HEK293 (cell line): ENCODE data around the gene ACER3.

Experiments
- FEZF1 ChIP-seq: fragments of 450-650 bp; formaldehyde crosslinking; IDR thresholded peaks from 2 replicates; pipeline ENCODE4 v1.5.1; 2016; ENCODE audit warnings: missing biosample characterization, missing genetic modification characterization
- HOXA7 ChIP-seq: sonication (generic); formaldehyde crosslinking; IDR thresholded peaks from 2 replicates; pipeline ENCODE4 v1.8.1; 2022; ENCODE audit warnings: missing genetic modification reagents, borderline replicate concordance
- HOXC10 ChIP-seq: sonication (generic); formaldehyde crosslinking; IDR thresholded peaks from 2 replicates; pipeline ENCODE4 v1.8.1; 2023; ENCODE audit warnings: mild to moderate bottlenecking, missing genetic modification reagents
- HOXD13 ChIP-seq: sonication (generic); formaldehyde crosslinking; IDR thresholded peaks from 2 replicates; pipeline ENCODE4 v1.8.0; 2022; ENCODE audit warnings: missing genetic modification reagents, borderline replicate concordance
- MYNN ChIP-seq: fragments of 450-650 bp; formaldehyde crosslinking; IDR thresholded peaks from 2 replicates; pipeline ENCODE4 v1.5.1; 2016; ENCODE audit warnings: missing biosample characterization, missing genetic modification characterization, borderline replicate concordance
- SCRT1 ChIP-seq: fragments of 450-650 bp; formaldehyde crosslinking; IDR thresholded peaks from 2 replicates; pipeline ENCODE4 v1.5.1; 2016; ENCODE audit warnings: missing biosample characterization, missing genetic modification characterization, borderline replicate concordance
- ZNF133 ChIP-seq: fragments of 450-650 bp; formaldehyde crosslinking; IDR thresholded peaks from 2 replicates; pipeline ENCODE4 v1.5.1; 2016; ENCODE audit warnings: missing biosample characterization, missing genetic modification characterization
- ZNF157 ChIP-seq: fragments of 450-650 bp; formaldehyde crosslinking; IDR thresholded peaks from 2 replicates; pipeline ENCODE4 v1.5.1; 2016; ENCODE audit warnings: missing biosample characterization, missing genetic modification characterization
- ZNF174 ChIP-seq: fragments of 450-650 bp; formaldehyde crosslinking; IDR thresholded peaks from 2 replicates; pipeline ENCODE4 v1.5.0; 2017; ENCODE audit warnings: missing biosample characterization, mild to moderate bottlenecking, missing genetic modification characterization
- ZNF184 ChIP-seq: fragments of 450-650 bp; IDR thresholded peaks from 2 replicates; pipeline ENCODE4 v1.5.1; 2018; ENCODE audit warnings: missing biosample characterization, mild to moderate bottlenecking, missing genetic modification characterization
- ZNF211 ChIP-seq: fragments of 450-650 bp; formaldehyde crosslinking; IDR thresholded peaks from 2 replicates; pipeline ENCODE4 v1.5.1; 2016; ENCODE audit warnings: low read depth, missing biosample characterization, missing genetic modification characterization
- ZNF221 ChIP-seq: fragments of 450-650 bp; formaldehyde crosslinking; IDR thresholded peaks from 2 replicates; pipeline ENCODE4 v1.5.1; 2017; ENCODE audit warnings: missing biosample characterization, missing genetic modification characterization, borderline replicate concordance
- ZNF302 ChIP-seq: fragments of 450-650 bp; formaldehyde crosslinking; IDR thresholded peaks from 2 replicates; pipeline ENCODE4 v1.5.1; 2016; ENCODE audit warnings: missing biosample characterization, missing genetic modification characterization, low read depth
- ZNF391 ChIP-seq: fragments of 450-650 bp; formaldehyde crosslinking; IDR thresholded peaks from 2 replicates; pipeline ENCODE4 v1.5.1; 2016; ENCODE audit warnings: low read depth, missing biosample characterization, missing genetic modification characterization, borderline replicate concordance
- ZNF394 ChIP-seq: fragments of 450-650 bp; formaldehyde crosslinking; IDR thresholded peaks from 2 replicates; pipeline ENCODE4 v1.5.1; 2016; ENCODE audit warnings: missing biosample characterization, missing genetic modification characterization, mild to moderate bottlenecking, moderate library complexity, borderline replicate concordance
- ZNF416 ChIP-seq: fragments of 450-650 bp; formaldehyde crosslinking; IDR thresholded peaks from 2 replicates; pipeline ENCODE4 v1.5.1; 2016; ENCODE audit warnings: missing biosample characterization, missing genetic modification characterization
- ZNF610 ChIP-seq: fragments of 450-650 bp; formaldehyde crosslinking; IDR thresholded peaks from 2 replicates; pipeline ENCODE4 v1.5.1; 2016; ENCODE audit warnings: missing biosample characterization, missing genetic modification characterization, borderline replicate concordance
- ZNF768 ChIP-seq: fragments of 450-650 bp; formaldehyde crosslinking; IDR thresholded peaks from 2 replicates; pipeline ENCODE4 v1.5.1; 2018; ENCODE audit warnings: missing biosample characterization, mild to moderate bottlenecking, missing genetic modification characterization
- ZNF791 ChIP-seq: fragments of 450-650 bp; formaldehyde crosslinking; IDR thresholded peaks from 2 replicates; pipeline ENCODE4 v1.5.1; 2016; ENCODE audit warnings: missing biosample characterization, missing genetic modification characterization
- TF ChIP-seq, protein P1 (sequence below): fragments of 450-650 bp; formaldehyde crosslinking; IDR thresholded peaks from 2 replicates; pipeline ENCODE4 v1.5.1; 2017; ENCODE audit warnings: missing biosample characterization, mild to moderate bottlenecking, missing genetic modification characterization, moderate library complexity
- TF ChIP-seq, protein P2 (sequence below): fragments of 450-650 bp; formaldehyde crosslinking; IDR thresholded peaks from 2 replicates; pipeline ENCODE4 v1.5.1; 2016; ENCODE audit warnings: missing biosample characterization, missing genetic modification characterization
- TF ChIP-seq, protein P3 (sequence below): fragments of 450-650 bp; formaldehyde crosslinking; IDR thresholded peaks from 2 replicates; pipeline ENCODE4 v1.5.1; 2016; ENCODE audit warnings: missing biosample characterization, missing genetic modification characterization, low read depth
- TF ChIP-seq, protein P4 (sequence below): fragments of 450-650 bp; formaldehyde crosslinking; IDR thresholded peaks from 2 replicates; pipeline ENCODE4 v1.5.1; 2016; ENCODE audit warnings: missing biosample characterization, missing genetic modification characterization
- TF ChIP-seq, protein P5 (sequence below): fragments of 450-650 bp; formaldehyde crosslinking; IDR thresholded peaks from 2 replicates; pipeline ENCODE4 v1.5.1; 2017; ENCODE audit warnings: missing biosample characterization, missing genetic modification characterization
- TF ChIP-seq, protein P6 (sequence below): fragments of 450-650 bp; formaldehyde crosslinking; IDR thresholded peaks from 2 replicates; pipeline ENCODE4 v1.5.1; 2017; ENCODE audit warnings: missing biosample characterization, missing genetic modification characterization
- TF ChIP-seq, protein P7 (sequence below): fragments of 450-650 bp; formaldehyde crosslinking; IDR thresholded peaks from 2 replicates; pipeline ENCODE4 v1.5.1; 2016; ENCODE audit warnings: missing biosample characterization, missing genetic modification characterization

Gene ACER3

DNA sequence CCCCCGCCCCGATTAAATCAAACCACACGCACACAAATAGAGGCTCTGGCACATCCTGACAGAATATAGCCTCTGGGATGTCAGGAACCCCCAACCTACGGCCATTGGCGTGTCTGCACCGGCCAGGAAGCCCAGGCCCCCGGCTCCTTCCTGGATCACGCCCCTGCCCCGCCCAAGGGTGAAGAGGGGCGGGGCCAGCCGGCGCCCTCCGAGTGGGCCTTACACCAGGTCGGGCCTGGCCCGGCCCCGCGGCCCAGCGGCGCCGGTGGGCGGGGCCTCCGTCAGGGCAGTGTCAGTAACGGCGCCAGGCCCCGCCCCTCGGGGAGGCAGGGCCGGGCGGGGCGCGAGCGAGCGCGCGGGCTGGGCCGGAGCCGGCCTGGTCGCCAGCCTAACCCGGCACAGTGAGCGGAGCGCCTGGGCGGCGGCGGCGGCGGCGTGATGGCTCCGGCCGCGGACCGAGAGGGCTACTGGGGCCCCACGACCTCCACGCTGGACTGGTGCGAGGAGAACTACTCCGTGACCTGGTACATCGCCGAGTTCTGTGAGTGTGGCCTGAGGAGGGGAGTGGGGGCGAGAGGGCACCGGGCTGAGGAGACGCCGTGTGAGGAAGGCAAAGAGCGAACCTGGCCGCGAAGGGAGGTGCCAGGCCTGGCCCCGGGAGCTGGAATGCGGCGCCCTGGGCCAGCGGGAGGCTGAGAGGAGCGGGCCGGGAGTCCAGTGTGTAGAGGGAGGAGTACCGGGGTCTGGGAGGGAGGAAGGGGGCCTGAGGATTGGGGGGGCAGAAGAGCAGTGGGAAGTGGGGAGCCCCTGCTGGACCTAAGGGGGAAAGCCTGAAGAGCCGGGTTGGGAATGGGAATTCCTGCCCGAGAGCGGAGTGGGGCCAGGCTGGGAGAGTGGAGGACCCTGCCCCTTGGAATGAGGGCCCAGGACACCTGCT is at the start of gene ACER3 (continued):
- TF ChIP-seq, protein P1, sequence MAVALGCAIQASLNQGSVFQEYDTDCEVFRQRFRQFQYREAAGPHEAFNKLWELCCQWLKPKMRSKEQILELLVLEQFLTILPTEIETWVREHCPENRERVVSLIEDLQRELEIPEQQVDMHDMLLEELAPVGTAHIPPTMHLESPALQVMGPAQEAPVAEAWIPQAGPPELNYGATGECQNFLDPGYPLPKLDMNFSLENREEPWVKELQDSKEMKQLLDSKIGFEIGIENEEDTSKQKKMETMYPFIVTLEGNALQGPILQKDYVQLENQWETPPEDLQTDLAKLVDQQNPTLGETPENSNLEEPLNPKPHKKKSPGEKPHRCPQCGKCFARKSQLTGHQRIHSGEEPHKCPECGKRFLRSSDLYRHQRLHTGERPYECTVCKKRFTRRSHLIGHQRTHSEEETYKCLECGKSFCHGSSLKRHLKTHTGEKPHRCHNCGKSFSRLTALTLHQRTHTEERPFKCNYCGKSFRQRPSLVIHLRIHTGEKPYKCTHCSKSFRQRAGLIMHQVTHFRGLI (tag by site-specific recombination), result no peak
- TF ChIP-seq ZNF416 (tag by site-specific recombination), result no peak
- TF ChIP-seq, protein P2, sequence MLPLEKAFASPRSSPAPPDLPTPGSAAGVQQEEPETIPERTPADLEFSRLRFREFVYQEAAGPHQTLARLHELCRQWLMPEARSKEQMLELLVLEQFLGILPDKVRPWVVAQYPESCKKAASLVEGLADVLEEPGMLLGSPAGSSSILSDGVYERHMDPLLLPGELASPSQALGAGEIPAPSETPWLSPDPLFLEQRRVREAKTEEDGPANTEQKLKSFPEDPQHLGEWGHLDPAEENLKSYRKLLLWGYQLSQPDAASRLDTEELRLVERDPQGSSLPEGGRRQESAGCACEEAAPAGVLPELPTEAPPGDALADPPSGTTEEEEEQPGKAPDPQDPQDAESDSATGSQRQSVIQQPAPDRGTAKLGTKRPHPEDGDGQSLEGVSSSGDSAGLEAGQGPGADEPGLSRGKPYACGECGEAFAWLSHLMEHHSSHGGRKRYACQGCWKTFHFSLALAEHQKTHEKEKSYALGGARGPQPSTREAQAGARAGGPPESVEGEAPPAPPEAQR, result no peak
- TF ChIP-seq SCRT1 (tag by site-specific recombination), result no peak
- TF ChIP-seq ZNF791 (tag by site-specific recombination), result no peak
- no peak for TF ChIP-seq ZNF174 (tag by site-specific recombination)
- TF ChIP-seq ZNF184 (tag by site-specific recombination), result no peak
- no peak for TF ChIP-seq ZNF768 (tag by site-specific recombination)
- no peak for TF ChIP-seq FEZF1 (tag by site-specific recombination)
- no peak; the same call in 1 of the 2 replicates for TF ChIP-seq ZNF394 (tag by site-specific recombination)
- no peak for TF ChIP-seq HOXC10
- no peak for TF ChIP-seq MYNN (tag by site-specific recombination)
- TF ChIP-seq ZNF302 (tag by site-specific recombination), result no peak
- TF ChIP-seq, protein P3, sequence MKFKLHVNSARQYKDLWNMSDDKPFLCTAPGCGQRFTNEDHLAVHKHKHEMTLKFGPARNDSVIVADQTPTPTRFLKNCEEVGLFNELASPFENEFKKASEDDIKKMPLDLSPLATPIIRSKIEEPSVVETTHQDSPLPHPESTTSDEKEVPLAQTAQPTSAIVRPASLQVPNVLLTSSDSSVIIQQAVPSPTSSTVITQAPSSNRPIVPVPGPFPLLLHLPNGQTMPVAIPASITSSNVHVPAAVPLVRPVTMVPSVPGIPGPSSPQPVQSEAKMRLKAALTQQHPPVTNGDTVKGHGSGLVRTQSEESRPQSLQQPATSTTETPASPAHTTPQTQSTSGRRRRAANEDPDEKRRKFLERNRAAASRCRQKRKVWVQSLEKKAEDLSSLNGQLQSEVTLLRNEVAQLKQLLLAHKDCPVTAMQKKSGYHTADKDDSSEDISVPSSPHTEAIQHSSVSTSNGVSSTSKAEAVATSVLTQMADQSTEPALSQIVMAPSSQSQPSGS (tag by site-specific recombination), result no peak
- TF ChIP-seq ZNF221 (tag by site-specific recombination), result no peak
- no peak for TF ChIP-seq HOXA7 (CRISPR knock-in tag)
- no peak for TF ChIP-seq ZNF610 (tag by site-specific recombination)
- peak; percentile 25; the same call in 1 of the 2 replicates for TF ChIP-seq ZNF133 (tag by site-specific recombination)
- no peak for TF ChIP-seq ZNF157 (tag by site-specific recombination)
- TF ChIP-seq ZNF391 (tag by site-specific recombination), result 0 out of 2 replicates have a peak, but pooled peaks have one; percentile 61
- TF ChIP-seq, protein P4, sequence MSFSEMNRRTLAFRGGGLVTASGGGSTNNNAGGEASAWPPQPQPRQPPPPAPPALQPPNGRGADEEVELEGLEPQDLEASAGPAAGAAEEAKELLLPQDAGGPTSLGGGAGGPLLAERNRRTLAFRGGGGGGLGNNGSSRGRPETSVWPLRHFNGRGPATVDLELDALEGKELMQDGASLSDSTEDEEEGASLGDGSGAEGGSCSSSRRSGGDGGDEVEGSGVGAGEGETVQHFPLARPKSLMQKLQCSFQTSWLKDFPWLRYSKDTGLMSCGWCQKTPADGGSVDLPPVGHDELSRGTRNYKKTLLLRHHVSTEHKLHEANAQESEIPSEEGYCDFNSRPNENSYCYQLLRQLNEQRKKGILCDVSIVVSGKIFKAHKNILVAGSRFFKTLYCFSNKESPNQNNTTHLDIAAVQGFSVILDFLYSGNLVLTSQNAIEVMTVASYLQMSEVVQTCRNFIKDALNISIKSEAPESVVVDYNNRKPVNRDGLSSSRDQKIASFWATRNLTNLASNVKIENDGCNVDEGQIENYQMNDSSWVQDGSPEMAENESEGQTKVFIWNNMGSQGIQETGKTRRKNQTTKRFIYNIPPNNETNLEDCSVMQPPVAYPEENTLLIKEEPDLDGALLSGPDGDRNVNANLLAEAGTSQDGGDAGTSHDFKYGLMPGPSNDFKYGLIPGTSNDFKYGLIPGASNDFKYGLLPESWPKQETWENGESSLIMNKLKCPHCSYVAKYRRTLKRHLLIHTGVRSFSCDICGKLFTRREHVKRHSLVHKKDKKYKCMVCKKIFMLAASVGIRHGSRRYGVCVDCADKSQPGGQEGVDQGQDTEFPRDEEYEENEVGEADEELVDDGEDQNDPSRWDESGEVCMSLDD (tag by site-specific recombination), result peak; percentile 35; the same call in 1 of the 2 replicates
- TF ChIP-seq, protein P5, sequence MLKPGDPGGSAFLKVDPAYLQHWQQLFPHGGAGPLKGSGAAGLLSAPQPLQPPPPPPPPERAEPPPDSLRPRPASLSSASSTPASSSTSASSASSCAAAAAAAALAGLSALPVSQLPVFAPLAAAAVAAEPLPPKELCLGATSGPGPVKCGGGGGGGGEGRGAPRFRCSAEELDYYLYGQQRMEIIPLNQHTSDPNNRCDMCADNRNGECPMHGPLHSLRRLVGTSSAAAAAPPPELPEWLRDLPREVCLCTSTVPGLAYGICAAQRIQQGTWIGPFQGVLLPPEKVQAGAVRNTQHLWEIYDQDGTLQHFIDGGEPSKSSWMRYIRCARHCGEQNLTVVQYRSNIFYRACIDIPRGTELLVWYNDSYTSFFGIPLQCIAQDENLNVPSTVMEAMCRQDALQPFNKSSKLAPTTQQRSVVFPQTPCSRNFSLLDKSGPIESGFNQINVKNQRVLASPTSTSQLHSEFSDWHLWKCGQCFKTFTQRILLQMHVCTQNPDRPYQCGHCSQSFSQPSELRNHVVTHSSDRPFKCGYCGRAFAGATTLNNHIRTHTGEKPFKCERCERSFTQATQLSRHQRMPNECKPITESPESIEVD (tag by site-specific recombination), result no peak
- TF ChIP-seq ZNF211 (tag by site-specific recombination), result no peak
- TF ChIP-seq HOXD13 (CRISPR knock-in tag), result 0 out of 2 replicates have a peak, but pooled peaks have one; percentile 30
- TF ChIP-seq, protein P6, sequence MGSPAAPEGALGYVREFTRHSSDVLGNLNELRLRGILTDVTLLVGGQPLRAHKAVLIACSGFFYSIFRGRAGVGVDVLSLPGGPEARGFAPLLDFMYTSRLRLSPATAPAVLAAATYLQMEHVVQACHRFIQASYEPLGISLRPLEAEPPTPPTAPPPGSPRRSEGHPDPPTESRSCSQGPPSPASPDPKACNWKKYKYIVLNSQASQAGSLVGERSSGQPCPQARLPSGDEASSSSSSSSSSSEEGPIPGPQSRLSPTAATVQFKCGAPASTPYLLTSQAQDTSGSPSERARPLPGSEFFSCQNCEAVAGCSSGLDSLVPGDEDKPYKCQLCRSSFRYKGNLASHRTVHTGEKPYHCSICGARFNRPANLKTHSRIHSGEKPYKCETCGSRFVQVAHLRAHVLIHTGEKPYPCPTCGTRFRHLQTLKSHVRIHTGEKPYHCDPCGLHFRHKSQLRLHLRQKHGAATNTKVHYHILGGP (tag by site-specific recombination), result no peak
- TF ChIP-seq, protein P7, sequence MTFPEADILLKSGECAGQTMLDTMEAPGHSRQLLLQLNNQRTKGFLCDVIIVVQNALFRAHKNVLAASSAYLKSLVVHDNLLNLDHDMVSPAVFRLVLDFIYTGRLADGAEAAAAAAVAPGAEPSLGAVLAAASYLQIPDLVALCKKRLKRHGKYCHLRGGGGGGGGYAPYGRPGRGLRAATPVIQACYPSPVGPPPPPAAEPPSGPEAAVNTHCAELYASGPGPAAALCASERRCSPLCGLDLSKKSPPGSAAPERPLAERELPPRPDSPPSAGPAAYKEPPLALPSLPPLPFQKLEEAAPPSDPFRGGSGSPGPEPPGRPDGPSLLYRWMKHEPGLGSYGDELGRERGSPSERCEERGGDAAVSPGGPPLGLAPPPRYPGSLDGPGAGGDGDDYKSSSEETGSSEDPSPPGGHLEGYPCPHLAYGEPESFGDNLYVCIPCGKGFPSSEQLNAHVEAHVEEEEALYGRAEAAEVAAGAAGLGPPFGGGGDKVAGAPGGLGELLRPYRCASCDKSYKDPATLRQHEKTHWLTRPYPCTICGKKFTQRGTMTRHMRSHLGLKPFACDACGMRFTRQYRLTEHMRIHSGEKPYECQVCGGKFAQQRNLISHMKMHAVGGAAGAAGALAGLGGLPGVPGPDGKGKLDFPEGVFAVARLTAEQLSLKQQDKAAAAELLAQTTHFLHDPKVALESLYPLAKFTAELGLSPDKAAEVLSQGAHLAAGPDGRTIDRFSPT, result no peak; the same call in 1 of the 2 replicates
